DLD1 (cell line): Measurements from ENCODE around the gene TP53I11.

ENCODE experiments used
- in situ Hi-C: cut with HindIII; loops from 2 replicates; pipeline ENCODE4 v1.10.0; 2017; ENCODE audit warnings: low sequenced_read_pairs

The TP53I11 gene

DNA sequence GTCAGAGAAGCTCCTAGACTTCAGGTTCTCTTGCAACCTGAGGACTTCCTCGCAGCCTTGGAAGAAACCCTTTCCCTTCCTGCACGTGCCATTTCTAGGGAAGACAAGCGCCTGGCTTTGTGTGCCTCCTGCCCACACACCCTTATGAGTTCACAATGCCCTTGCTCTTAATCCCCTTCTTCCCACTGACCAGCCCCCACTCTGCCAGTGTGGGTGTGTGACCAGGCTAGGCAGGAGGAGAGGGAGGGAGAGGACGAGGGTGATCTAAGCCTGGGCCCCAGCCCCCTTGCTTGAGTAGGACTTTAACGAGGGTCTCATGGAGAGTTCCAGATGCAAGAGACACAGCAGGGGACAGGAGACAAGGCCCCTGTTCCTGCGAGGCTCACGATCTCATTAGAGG is 30.2 kb downstream of the TP53I11 start:
- in situ Hi-C loops = no loop called here

DNA sequence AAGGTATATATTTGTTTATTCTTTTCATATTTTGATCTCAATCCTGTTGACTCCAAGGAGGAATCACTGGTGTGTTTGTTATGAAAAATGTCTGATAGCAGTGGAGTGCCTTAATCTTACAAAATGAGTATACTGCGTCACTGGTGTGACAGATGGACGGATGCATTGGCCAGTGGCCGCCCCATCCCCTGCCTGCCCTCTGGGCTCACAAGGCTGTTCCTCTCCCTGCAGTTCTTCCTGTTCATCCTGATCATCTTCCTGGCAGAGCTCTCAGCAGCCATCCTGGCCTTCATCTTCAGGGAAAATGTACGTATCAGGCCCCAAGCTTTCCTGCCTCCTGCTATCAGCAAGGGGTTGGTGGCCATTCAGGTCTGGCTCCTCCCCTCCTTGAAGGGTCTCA is 32.9 kb downstream of the TP53I11 start:
- in situ Hi-C loops = no loop called here

DNA sequence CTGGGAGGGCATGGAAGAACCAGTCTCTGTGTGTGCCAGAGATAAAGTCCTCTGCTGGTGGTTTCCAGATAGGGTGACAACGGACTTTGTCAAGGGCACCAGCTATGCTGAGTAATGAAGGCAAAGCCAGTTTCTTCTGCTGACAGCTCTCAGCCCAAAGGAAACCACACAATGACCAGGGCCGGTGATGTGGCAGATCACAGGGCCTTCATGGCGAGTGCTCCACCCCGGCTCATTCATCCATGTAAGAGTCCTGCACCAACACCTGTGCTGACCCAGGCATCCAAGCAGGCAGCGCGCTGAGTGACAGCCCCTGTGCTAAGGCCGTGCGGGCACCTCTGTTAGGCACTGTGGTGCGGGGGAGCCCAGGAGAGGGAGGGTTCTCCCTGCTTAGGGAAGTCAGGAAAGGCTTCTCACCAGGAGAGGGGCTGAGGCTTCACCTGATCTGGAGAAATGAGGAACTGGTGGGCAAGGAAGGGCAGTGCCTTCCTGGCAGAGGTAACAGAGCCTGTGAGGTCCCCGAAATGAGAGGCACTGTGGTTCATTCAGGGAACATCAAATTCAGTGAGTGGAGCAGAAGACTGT is 33.8 kb downstream of the TP53I11 start:
- in situ Hi-C loops = no loop called here

DNA sequence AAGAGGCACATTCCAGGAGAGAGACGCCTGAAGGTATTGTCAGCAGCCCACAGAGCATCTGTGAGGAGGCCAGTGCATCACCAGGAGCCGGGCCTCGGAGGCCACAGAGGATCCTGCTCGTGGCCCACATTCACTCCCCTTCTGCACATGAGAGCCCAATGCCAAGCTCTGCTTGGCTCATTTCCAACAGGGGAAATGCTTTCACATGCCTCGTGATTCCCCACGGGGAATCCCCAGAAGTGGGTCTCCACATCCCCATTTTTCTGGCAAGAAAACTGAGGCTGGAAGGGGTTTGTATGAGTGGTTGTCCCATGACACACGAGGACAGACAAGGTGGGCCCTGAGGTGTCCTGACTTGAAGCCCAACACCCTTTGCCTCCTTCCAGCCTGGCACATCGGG is 34.4 kb downstream of the TP53I11 start:
- in situ Hi-C loops = no loop called here

DNA sequence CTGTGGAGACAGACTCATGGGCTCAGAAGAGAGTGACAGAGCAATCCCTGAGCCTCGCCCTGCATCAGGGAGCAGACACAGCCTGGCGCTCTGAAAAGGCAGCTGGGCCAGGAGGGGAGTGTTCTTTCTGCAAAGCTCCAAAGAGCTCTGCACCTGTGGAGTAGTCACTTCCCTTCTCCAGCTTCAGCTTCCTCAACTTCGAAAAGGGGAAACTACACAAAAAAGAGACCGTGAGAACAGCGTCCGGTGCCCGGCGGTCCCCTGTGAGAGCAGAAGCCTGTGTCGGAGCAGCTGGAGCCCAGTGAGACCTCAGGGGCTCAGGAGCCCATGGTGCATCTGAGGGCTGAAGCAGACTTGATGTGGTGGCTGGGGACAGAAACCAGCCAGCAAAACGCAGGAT is 35.1 kb downstream of the TP53I11 start:
- in situ Hi-C loops = no loop called here

DNA sequence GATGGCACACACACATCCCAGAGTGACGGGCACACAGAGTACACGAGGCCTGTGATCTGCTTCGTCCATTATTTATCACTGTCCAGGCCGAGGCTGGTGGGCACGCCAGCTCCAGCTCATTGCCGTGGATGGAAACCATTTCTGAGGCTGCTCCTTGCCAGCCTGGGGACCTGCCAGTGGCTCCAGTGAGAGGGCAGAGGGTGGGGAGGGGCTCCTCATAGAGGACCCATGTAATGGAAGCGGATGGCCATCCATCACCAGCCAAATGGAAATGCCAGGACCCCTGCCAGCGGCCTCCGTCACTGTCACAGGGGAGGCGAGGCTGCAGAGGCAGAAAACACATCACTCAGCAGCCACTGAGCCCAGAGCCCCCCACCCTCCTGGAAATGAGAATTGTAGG is 35.7 kb downstream of the TP53I11 start:
- in situ Hi-C loops = no loop called here

DNA sequence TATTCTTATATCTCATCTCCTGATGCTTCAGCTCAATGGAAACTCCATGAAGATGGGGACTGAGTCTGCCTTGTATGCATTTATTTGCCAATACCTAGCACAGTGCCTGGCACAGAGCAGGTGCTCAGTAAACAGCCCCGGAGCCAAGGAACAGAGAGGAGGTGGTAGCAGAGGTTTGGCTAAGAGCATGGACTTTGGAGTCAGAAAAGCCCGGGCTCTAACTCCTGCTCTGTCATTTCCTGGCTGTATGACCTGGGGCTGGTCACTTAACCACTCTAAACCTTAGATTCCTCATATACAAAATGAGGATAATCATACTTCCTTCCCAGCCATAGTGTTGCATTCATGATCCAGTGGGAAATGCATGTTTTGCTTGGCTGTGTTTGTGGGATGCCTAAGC is 36.6 kb downstream of the TP53I11 start:
- in situ Hi-C loops = no loop called here

DNA sequence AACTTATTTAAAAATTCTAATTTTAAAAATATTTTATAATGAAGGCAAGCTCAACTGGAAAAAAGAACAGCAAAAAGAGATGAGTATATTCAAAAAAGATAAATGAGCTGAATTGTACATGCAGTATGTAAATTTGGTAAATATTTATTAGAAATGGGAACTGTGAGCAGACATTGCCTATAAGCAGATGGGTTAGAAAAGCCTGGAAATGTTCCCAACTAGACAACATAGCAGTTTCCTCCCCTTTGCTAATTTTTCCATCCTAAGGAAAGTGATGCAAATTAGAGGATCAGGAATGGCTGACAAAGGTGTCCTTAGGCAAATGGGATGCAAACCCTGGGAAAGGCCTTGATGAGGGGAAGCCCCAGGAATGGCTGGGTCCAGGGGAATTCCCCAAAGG is 37.2 kb downstream of the TP53I11 start:
- in situ Hi-C loops = no loop called here

DNA sequence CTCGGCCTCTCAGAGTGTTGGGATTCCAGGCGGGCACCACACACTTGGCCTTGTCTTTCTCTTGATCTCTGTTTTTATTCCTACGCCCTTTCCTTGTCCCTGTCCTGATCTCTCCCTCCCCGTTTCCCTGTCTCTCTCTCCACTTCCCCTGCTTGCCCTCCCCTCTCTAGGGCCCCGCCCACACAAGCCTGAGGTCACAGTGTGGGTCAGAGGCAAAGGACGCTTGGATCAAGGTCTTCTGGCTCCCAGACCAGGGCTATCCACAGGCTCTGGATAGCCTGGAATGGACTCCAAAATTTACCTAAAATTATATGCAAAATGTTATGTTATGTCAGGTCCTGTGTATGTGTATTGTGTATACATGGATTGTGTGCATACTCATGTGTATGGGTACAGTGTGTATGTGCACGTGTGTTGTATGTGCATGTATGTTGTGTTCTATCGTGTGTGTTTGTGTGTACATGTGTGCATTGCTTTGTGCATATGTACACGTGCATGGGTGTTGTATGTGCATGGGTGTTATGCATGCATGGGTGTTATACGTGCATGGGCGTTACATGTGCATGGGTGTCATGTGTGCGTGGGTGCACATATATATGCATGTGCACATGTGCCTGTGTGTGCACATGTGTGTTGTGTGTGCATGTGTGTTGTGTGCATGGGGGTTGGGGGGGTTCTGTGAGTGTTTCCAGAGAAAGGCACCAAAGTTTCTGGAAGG is 38.3 kb downstream of the TP53I11 start:
- in situ Hi-C loops = no loop called here

DNA sequence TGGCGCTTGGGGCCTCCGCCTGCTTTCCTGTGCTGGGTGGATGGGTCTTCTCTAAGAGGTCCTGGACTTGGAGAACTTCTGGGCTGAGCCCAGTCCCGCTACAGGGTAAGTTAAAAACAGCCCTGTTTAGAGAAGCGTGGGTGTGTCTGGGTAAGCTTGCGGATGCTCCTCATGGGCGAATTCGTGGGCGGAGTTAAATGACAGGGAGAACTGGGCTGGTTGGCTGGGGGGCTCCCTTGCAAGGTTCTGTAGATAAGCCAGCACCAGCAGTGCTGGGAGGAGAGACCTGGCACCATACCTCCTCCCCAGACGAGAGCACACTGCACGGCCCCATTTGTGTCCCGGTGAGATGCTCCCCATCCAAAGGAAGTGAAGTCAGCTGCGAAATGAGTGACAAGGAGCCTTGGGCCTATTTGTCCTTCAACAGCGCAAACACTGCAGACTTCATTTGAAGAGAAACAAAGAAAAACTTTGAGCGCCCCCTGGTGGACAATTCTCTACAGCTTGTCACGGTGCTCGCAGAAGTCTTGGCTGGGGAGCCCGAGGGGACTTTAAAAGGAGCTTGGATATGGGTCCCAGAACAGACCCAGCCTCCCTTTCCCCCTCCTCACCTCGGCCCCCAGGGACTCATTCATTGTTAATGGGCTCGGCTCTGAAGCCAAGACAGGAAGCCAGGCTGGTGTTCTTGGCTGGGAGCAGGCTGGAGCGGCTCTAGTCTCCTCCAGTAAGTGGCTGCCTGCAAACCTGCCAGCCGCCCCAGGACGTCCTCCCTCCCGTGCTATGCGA is 39.5 kb downstream of the TP53I11 start:
- in situ Hi-C loops = no loop called here

DNA sequence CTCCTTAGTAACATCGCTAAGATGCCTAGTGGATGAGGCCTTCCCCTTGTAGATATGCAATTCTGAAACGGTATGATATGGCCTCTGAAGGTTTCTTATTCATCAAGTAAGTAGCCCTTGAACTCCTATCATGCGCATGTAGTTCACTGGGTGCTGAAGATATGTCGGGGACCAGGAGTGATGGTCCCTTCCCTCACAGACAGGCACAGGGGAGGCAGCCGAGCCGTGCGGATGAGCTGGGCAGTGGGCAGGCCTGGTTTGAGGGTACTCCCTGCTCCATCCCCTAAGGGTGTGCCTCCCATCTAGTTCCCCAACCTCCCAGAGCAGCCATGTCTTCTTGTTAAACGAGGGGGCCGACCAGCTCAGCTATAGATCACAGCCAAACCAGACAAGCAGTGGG is 40.1 kb downstream of the TP53I11 start:
- in situ Hi-C loops = no loop called here

DNA sequence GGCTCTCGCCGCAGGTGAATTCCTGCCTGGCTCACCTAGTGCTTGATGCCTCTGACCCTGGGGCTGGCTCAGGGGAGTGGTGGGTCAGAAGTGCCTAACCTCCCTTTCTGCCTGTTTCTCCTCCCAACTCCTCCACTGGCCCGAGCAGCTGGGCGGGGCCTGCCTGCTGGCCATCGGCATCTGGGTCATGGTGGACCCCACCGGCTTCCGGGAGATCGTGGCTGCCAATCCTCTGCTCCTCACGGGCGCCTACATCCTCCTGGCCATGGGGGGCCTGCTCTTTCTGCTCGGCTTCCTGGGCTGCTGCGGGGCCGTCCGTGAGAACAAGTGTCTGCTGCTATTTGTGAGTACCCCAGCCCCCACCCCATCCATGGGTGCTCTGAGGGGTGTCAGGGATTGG is 41.1 kb downstream of the TP53I11 start:
- in situ Hi-C loops = no loop called here

DNA sequence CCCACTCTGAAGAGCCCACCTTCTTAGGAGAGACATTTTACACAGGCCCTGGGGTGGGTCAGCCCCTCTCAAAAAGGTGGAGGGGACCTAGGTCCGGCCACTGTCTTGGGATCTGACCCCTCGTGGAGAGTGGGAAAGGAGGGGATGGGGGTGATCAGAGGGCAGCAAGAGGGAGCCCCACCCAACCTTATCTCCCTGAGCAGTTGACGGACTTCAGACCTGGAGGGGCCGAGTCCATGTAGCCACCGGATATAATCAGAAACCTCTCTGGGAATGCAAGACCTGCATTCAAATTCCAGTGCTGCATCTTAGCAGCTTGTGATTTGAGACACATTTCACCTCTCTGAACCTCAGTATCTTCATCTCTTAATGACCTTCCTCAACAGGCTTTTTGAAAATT is 44.0 kb downstream of the TP53I11 start:
- in situ Hi-C loops = no loop called here

DNA sequence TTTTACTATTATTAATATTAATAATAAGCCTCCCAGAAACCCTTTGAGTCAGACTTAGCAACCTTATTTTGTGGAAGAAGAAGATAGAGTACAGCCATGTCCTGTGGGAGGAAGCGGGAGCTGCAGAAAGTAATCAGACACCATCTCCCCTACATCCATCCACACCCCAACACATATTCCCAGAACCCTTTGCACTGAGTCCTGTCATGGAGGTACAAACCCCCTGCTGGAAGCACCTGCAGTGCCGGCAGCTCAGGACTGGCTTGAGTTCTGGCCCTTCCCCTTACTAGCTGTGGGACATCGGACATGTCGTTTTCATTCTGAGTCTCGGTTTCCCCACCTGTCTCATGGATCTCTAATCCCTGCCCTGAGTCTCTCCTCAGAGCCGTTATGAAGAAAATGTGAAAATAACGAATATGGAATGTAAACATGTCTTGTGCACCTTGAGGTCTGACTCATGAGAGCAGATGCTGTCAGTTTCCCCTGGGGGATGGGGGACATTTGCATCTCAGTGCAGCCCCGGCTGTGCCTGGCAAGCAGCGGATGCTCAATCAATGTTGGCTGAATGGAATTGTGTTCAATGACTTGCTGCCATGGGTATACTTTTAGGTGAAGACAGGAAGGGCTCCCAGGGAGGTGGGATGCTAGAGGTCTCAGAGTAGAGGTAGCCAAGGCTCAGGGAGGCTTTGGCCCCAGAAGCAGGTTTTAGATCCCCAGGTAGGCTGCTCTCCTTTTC is 45.4 kb downstream of the TP53I11 start:
- in situ Hi-C loops = no loop called here

DNA sequence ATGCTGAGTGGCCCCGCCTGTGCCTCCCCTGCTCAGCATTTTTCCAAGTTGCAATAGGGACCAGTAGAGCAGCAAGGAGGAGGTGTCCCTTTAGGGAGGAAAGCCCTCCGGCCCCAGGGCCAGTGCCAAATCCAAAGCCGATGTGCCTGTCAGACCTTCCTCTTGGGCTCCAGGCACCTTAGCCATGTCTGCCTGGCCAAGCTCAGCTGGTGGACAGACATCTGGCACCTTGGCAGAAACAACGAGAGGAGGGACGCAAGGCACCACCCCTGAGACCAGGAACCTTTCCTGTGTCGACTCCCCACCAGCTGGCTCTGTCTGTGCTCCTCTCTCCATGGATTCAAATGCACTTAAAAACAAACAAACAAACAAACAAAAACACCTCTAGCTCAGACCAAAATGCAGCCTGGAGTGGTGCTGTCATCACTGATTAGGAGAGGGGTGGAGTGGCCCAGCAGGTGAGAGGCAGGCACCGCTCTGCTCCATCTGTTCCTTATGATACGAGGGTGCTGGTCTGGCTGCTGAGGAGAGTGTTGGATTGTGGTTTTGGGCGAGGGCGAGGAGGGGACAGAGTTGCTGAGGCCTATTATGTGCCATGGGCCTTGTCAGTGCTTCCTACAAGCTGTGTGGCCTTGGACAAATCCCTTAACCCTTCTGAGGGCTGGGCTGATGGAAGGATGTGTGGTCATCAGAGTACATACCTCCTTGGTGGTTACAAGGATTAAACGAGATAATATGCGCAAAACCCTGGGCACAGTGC is 46.2 kb downstream of the TP53I11 start:
- in situ Hi-C loops = no loop called here

DNA sequence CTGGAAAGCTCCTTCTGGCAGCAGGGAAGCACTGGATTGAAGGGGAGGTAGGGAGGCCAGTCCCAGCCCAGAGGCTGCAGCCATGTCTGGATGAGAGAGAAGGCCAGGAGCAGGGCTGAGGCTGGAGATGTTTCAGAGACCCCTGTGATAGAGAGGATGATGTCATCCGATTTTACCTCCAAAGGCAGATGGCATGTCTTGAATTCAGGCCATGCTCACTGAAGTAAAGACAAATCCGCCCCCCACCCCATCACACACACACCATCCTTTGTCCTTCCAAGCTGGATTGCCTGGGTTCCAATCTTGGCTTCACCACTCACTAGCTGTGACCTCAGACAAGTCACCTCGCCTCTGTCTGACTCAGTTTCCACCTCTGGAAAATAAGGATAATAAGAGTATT is 47.2 kb downstream of the TP53I11 start:
- in situ Hi-C loops = no loop called here

DNA sequence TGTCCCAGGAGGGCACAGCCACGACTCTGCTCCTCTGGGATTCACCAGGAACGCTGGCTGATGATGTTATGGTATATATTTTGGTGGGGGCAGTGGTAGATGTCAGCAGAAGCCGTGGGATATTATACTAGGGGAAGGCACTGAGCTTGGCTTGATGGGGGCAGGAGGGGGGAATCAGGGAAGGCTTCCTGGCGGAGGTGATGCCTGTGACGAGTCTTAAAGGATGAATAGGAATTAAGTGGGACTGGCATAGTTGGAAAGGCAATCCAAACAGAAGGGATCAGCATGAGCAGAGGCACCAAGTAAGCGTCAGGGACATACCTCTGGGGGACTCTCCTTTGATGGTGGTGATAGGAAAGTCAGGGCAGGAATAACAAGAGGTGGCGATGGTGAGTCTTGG is 47.6 kb downstream of the TP53I11 start:
- in situ Hi-C loops = no loop called here

DNA sequence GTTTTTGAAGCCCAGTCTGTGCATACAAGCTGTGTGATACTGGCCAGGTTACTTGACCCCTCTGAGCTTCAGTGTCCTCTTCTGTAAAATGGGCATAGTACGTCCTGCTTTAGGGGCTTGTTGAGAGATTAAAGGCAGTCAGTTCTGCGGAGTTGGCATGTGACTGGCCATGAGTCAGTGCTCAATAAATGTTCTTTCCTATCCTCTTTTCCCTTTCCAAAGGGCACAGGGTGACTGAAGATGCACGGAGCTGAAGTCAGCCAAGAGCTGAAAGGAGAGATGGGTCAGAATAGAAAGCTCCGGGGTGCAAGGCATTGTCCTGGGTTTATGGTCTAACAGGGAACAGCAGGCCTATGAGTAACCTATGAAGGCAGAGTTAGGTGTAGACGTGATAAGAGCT is 48.9 kb downstream of the TP53I11 start:
- in situ Hi-C loops = no loop called here

DNA sequence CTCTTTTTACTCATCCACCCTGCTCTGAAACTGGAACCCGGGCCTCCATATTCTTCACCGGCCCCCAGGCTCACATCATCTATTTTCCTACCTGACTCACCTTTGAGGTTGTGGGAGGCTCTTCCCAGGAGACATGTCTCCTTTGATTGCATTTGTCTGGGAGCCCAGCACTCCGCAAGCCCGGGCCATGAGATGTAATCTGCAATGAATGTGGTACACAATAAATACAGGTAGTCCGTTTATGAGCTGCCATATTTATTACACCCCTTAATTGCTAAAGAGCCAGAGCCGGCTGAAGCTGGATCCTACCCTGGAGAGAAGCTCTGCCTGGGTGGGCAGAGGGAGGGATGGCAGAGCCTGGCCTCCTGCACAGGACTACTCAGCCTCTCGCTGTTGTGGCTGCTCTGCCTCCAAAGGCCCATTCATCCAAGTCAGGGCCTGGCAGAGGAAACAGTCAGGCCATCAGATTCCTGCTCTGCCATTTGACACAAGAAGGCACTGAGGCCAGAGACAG is 49.5 kb downstream of the TP53I11 start:
- in situ Hi-C loops = no loop called here

DNA sequence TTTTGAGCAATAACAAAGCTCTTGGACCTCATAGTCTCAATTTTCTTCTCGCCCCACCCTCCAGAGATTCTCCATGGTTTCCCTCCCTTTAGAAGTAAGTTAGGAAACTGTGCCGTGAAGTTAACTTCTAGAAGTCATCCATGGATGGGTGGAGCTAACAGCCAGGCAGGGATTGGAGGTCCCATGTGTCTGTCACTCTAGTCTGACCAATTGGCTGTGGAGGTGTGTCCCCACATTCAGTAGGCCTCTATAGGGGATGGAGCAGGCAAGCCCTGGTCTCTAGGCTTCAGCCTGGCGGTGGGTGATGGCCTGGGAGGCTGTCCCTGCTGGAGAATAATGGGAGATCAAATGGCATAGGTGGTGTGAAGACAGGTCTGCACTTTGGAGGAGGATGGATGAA is 50.7 kb downstream of the TP53I11 start:
- in situ Hi-C loops = loop anchor here (10.0 to 25.0 kb wide), 2 partner anchors 175 to 288 kb away; partner anchors contain the start of gene TSPAN18
